Islet of Langerhans (tissue), 1 donor: ENCODE data around the gene UPK3A.
"Not testable (repeated sequence)": the region's sequence is repeated elsewhere in the genome, so short reads cannot be mapped to it uniquely, and the experiment has no call there.

Experiments used
- FAIRE-seq: peaks from one replicate; lab custom pipeline; 2011; peaks lifted over from hg19 to GRCh38; lab: Jason Lieb, UNC

The UPK3A gene

GRCh38 chr22:45309422-45310227, 24.9 kb downstream of the UPK3A start, which contains the start of gene FAM118A:
TSS of gene FAM118A (plus strand) at chr22:45309934. CDS start at chr22:45322380, 12,446 bp downstream.
- FAIRE-seq: no peak

- no peak for FAIRE-seq
These were observed 25.7 kb downstream of the UPK3A start for GRCh38 chr22:45310331-45310976.

GRCh38 chr22:45310977-45311531, 26.3 kb downstream of the UPK3A start:
- no peak for FAIRE-seq

DNA sequence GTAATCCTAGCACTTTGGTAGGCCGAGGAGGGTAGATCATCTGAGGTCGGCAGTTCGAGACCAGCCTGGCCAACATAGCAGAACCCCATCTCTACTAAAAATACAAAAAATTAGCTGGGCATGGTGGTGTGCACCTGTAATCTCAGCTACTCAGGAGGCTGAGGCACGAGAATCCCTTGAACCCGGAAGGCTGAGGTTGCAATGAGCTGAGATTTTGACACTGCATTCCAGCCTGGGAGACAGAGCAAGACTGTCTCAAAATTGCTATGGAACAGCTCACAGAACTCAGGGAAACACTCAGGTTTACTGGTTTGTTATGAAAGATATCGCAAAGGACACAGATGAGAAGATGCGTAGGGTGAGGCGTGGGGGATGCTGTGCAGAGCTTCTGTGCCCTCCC, 27.7 kb downstream of the UPK3A start:
- FAIRE-seq: no peak

DNA sequence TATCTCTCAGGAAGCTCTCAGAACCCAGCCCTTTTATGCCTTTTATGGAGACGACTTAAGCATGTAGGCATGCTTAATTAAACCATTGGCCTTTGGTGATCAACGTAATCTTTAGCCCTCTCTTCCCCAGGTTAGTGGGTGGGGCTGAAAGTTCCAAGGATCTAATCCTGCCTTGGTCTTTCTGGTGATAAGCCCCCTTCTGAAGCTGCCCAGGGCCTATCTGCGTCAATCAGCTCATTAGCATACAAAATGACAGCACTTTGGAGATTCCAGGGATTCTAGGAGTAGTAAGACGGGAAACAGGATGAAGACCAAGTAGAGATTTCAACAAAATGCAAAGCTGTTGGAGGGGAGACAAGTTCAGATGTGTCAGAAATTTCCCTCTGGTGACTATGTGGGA, 28.1 kb downstream of the UPK3A start:
- FAIRE-seq: no peak

GRCh38 chr22:45314054-45314721, 29.4 kb downstream of the UPK3A start:
- no peak for FAIRE-seq

GRCh38 chr22:45314786-45315185, 30.0 kb downstream of the UPK3A start:
- FAIRE-seq: no peak

- no peak for FAIRE-seq
These were observed 32.2 kb downstream of the UPK3A start for GRCh38 chr22:45316796-45317526.

DNA sequence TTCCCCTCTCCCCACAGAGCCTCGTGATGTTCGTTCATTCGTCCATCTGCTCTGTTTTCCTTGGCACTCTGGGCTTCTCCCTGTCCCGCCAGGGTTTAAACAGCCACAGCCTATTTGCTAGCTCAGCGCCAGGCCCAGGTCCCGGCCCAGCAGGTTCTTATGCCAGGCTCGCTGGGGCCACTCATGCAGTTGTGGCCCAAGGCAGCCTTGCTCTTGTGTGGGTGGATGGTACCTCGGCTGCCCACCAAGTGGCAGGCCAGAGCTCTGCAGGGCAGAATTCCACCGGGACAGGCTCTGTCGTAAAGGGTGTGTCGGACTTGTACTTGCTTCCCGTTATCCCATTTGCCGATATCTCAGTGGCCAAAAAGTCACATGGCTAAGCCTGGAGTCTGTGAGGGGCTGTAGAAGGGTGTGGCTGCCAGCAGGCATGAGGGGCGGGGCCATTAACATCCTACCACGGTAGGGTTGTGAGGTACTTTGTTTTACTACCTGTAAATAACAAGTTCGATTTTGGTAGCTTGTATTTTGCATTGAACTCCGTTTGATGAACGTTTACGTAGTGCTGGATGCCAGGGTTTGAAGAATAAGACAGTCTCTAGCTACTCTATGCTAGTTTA, 32.9 kb downstream of the UPK3A start:
- FAIRE-seq: no peak

- peak; percentile 86 for FAIRE-seq
These were observed 33.4 kb downstream of the UPK3A start for GRCh38 chr22:45318168-45318557.

GRCh38 chr22:45318558-45319323, 34.0 kb downstream of the UPK3A start:
- FAIRE-seq: peak; percentile 33

- FAIRE-seq: no peak
These were observed 34.6 kb downstream of the UPK3A start for GRCh38 chr22:45319324-45319685.

DNA sequence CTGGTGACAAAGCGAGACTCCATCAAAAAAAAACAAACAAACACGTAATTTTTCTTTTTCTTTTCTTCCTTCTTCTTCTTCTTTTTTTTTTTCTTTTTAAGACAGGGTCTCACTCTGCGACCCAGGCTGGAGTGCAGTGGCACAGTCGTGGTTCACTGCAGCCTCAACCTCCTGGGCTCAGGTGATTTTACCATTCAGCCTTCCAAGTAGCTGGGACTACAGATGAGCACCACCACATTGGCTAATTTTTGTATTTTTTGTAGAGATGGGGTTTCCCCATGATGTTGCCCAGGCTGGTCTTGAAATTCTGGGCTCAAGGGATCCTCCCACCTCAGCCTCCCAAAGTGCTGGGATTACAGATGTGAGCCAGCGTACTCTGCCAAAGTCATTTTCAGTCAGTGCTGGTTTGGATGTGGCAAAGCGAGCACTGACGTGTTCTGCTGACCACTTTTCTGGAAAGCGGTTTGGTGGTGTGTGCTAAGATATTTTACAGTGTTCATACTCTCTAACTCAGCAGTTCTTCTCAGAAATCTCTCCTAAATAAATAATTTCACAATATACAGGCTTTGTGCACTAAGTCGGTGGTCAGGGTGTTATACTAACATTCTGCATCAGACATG, 35.7 kb downstream of the UPK3A start:
- FAIRE-seq: no peak

DNA sequence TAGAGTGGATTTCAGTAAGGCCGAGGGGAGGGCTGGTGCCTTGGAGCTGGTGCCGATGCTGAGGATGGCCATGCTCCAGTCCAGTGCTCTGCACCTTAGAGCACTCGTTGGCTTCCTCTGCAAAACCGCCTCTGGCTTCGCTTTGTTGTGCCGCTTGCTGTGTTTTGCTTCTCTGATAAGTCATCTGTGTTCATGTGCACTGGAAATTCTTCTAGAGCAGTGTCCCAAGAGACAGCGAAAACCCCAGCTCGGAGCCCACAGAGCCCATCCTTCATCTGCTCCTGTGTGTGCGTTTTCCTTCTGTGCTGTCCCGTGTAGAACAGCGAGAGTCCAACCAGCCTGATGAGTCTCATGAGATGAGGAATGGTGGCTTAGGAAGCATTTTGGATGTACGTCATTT, 37.1 kb downstream of the UPK3A start:
- no peak for FAIRE-seq

GRCh38 chr22:45322873-45323525, 38.2 kb downstream of the UPK3A start:
- no peak for FAIRE-seq

- no peak for FAIRE-seq
These were observed 38.9 kb downstream of the UPK3A start for GRCh38 chr22:45323695-45324094.

DNA sequence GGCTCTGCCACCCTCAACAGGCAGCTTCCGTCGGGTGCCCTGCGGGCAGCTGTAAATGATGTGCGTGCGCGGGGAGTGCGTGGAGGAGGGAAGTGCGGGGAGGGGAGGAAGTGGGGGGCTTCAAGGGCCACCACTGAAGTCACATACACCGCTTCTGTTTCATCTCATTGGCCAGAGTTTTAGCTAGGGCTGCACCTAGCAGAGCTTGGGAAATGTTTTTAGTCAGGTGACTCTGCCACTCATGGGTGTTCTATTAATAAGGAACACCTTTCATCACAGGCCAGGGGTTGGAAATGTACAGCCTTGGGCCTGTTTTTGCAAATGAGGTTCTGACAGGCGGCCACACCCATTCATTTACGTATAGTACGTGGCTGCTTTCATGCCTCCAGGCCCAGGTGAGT, 39.6 kb downstream of the UPK3A start:
- FAIRE-seq: no peak

GRCh38 chr22:45328261-45328660, 43.5 kb downstream of the UPK3A start:
- not testable (repeated sequence) for FAIRE-seq

DNA sequence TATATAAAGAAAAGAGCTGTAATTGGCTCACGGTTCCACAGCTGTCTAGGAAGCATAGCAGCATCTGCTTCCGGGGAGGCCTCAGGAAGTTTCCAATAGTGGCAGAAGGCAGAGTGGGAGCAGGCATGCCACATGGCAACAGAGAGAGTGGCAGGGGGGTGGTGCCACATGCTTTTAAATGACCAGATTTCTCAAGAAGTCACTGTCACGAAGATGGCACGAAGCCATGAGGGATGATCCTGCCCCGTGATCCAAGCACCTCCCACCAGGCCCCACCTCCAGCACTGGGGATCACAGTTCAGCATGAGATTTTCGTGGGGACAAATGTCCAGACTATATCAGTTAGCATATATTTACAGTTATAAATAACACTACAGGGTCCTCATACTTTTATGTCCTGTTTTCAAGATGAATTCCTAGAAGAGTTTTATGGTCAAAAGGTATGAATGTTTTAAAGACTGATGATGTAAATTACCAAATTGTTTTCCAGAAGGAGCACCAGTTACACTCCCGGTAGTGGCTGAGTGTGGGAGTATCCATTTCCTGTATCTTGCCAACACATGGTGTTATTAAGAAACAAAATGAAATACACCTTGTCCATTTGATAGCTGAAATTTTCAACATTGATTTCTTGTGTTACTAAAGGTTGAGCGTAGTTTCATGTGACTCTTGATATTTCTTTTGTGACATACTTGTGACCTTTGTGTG, 44.2 kb downstream of the UPK3A start:
- FAIRE-seq: peak; percentile 78
